ENCODE data around the gene ABCC9.
"Not testable (repeated sequence)": the region's sequence is repeated elsewhere in the genome, so short reads cannot be mapped to it uniquely, and the experiment has no call there.

The ABCC9 gene

GRCh38 chr12:21814814-21815213 is 126.4 kb downstream of the ABCC9 start:
- DNase-seq, result no peak

- no peak for DNase-seq
Observed at GRCh38 chr12:21814327-21814726, 126.9 kb downstream of the ABCC9 start.

GRCh38 chr12:21813751-21814150 is 127.5 kb downstream of the ABCC9 start:
- DNase-seq, result no peak

GRCh38 chr12:21813125-21813524 is 128.1 kb downstream of the ABCC9 start:
- no peak for DNase-seq

GRCh38 chr12:21812340-21812739 is 128.9 kb downstream of the ABCC9 start:
- not testable (repeated sequence) for DNase-seq

- no peak for DNase-seq
Observed at GRCh38 chr12:21809100-21809499, 132.1 kb downstream of the ABCC9 start.

- DNase-seq, result no peak
Observed at GRCh38 chr12:21806255-21806654, 135.0 kb downstream of the ABCC9 start.

- no peak for DNase-seq
Observed at GRCh38 chr12:21801522-21802288, 139.5 kb downstream of the ABCC9 start.

GRCh38 chr12:21800011-21800410 is 141.2 kb downstream of the ABCC9 start:
- no peak for DNase-seq

- no peak for DNase-seq
Observed at GRCh38 chr12:21797539-21797938, 143.7 kb downstream of the ABCC9 start.

- no peak for DNase-seq
Observed at GRCh38 chr12:21795648-21796328, 145.4 kb downstream of the ABCC9 start.

- DNase-seq, result not testable (repeated sequence)
Observed at GRCh38 chr12:21794807-21795595, 146.2 kb downstream of the ABCC9 start.

GRCh38 chr12:21789687-21790086 is 151.5 kb downstream of the ABCC9 start:
- not testable (repeated sequence) for DNase-seq

GRCh38 chr12:21788089-21788983 is 152.9 kb downstream of the ABCC9 start:
- DNase-seq, result no peak

- no peak for DNase-seq
Observed at GRCh38 chr12:21786041-21786531, 155.1 kb downstream of the ABCC9 start.

GRCh38 chr12:21782723-21783122 is 158.5 kb downstream of the ABCC9 start:
- DNase-seq, result not testable (repeated sequence)

GRCh38 chr12:21780786-21781185 is 160.4 kb downstream of the ABCC9 start:
- DNase-seq, result no peak

- no peak for DNase-seq
Observed at GRCh38 chr12:21776175-21776574, 165.1 kb downstream of the ABCC9 start.

- DNase-seq, result no peak
Observed at GRCh38 chr12:21775133-21775820, 165.9 kb downstream of the ABCC9 start.

- no peak for DNase-seq
Observed at GRCh38 chr12:21774358-21775132, 166.7 kb downstream of the ABCC9 start, which contains the start of gene KCNJ8. KCNJ8 (minus strand) TSS chr12:21774706; CDS start chr12:21773616, 1,090 bp downstream.

- no peak for DNase-seq
Observed at GRCh38 chr12:21773806-21774205, 167.4 kb downstream of the ABCC9 start.

Data from NCI-H226 (cell line).